H1 (cell line): Measurements from ENCODE around the gene TMEM130. TPM values are rescaled to one million over a fixed set of nuclear protein-coding genes. Genes with fewer than 3 reads are reported as not detected.

Source experiments
- CTCF ChIA-PET: fragments of 300-600 bp; sonication (Branson Sonifier 250); formaldehyde crosslinking; loops from one replicate; lab custom pipeline; 2021; ENCODE audit not compliant: partially characterized antibody; lab: Charles Lee
- POLR2A ChIA-PET: fragments of 300-600 bp; sonication (Branson Sonifier 250); formaldehyde crosslinking; loops from one replicate; lab custom pipeline; 2021; ENCODE audit warnings: inconsistent platforms; ENCODE audit not compliant: partially characterized antibody; lab: Charles Lee
- DNase-seq, 2 experiments: peaks; one replicate each; pipeline versions ENCODE4 v3.0.0 to v3.0.0-alpha.2; 2010 to 2022; ENCODE audit warnings: low spot score in 2 of 2, low read depth in 1 of 2, mixed read lengths in 1 of 2
- FAIRE-seq: peaks from 2 replicates; lab custom pipeline; 2011; peaks lifted over from hg19 to GRCh38; lab: Jason Lieb, UNC
- H2AFZ ChIP-seq: 2 replicates; pipeline ENCODE4 v1.8.1; 2012; ENCODE audit warnings: low read length, inconsistent platforms
- H2AK5ac ChIP-seq: 2 replicates; pipeline ENCODE4 v1.6.1; 2013; ENCODE audit warnings: low read depth, low read length
- H2BK120ac ChIP-seq: replicated peaks from 2 replicates; pipeline ENCODE3; 2013; ENCODE audit warnings: low read depth, low read length, inconsistent platforms
- H2BK12ac ChIP-seq: 2 replicates; pipeline ENCODE4 v1.6.1; 2013; ENCODE audit warnings: low read depth, low read length
- H2BK15ac ChIP-seq: 2 replicates; pipeline ENCODE4 v1.6.1; 2013; ENCODE audit warnings: low read length
- H2BK20ac ChIP-seq: 2 replicates; pipeline ENCODE4 v1.6.1; 2013; ENCODE audit warnings: low read length
- H2BK5ac ChIP-seq: 2 replicates; pipeline ENCODE4 v1.6.1; 2013; ENCODE audit warnings: low read depth, low read length
- H3K14ac ChIP-seq: 2 replicates; pipeline ENCODE4 v1.6.1; 2013; ENCODE audit warnings: inconsistent platforms; ENCODE audit not compliant: insufficient read length
- H3K18ac ChIP-seq: 2 replicates; pipeline ENCODE4 v1.6.1; 2013; ENCODE audit warnings: low read length; ENCODE audit errors: extremely low read depth
- H3K23ac ChIP-seq: 2 replicates; pipeline ENCODE4 v1.6.1; 2013; ENCODE audit warnings: inconsistent platforms; ENCODE audit not compliant: insufficient read length
- H3K23me2 ChIP-seq: 2 replicates; pipeline ENCODE4 v1.6.1; 2013; ENCODE audit warnings: low read depth, low read length
- H3K27ac ChIP-seq: 2 replicates; pipeline ENCODE4 v1.6.1; 2011; ENCODE audit warnings: low read depth, low read length, inconsistent platforms
- H3K27me3 ChIP-seq, 4 experiments: replicated peaks in 1 of 4; 1 replicate in 1 of 4; 2 replicates in 3 of 4; pipeline versions ENCODE4 v1.6.1 to v1.8.1; 2011 to 2013; ENCODE audit warnings: low read length in 3 of 4, mild to moderate bottlenecking in 3 of 4, inconsistent platforms in 2 of 4, mixed read lengths in 2 of 4, moderate library complexity in 1 of 4; ENCODE audit not compliant: control insufficient read depth in 3 of 4, insufficient read depth in 3 of 4; ENCODE audit errors: extremely low read depth in 1 of 4
- H3K36me3 ChIP-seq, 4 experiments: 2 replicates each; pipeline versions ENCODE4 v1.6.1 to v1.8.1; 2011 to 2013; ENCODE audit warnings: mild to moderate bottlenecking in 4 of 4, low read length in 3 of 4, moderate library complexity in 2 of 4, control low read depth in 1 of 4, inconsistent platforms in 1 of 4; ENCODE audit not compliant: insufficient read depth in 4 of 4, control insufficient read depth in 2 of 4
- H3K4ac ChIP-seq: replicated peaks from 2 replicates; pipeline ENCODE3; 2013; ENCODE audit warnings: low read length, low read depth, mixed read lengths, inconsistent platforms; ENCODE audit not compliant: insufficient read length
- H3K4me1 ChIP-seq, 4 experiments: replicated peaks in 1 of 4; 1 replicate in 1 of 4; 2 replicates in 3 of 4; pipeline versions ENCODE4 v1.6.1 to v1.8.1; 2011 to 2013; ENCODE audit warnings: low read length in 3 of 4, inconsistent platforms in 2 of 4, mixed read lengths in 1 of 4; ENCODE audit not compliant: insufficient read depth in 4 of 4, control insufficient read depth in 3 of 4
- H3K4me2 ChIP-seq, 2 experiments: 2 replicates each; pipeline versions ENCODE4 v1.6.1 to v1.8.1; 2011 to 2013; ENCODE audit warnings: low read depth in 2 of 2, low read length in 2 of 2, control low read depth in 1 of 2, inconsistent platforms in 1 of 2, mild to moderate bottlenecking in 1 of 2; ENCODE audit not compliant: insufficient read depth in 1 of 2
- H3K4me3 ChIP-seq, 4 experiments: fragments of 200-600, 300-600 bp in 1 of 4; sonication (generic), shearing (Covaris generic), sonication (Bioruptor Twin) in 1 of 4; 2 replicates each; pipeline versions ENCODE4 v1.5.1 to v1.8.1; 2011 to 2016; ENCODE audit warnings: low read length in 4 of 4, low read depth in 3 of 4, control low read depth in 2 of 4, inconsistent platforms in 2 of 4, mild to moderate bottlenecking in 2 of 4, mixed read lengths in 1 of 4, moderate library complexity in 1 of 4; ENCODE audit not compliant: insufficient read depth in 2 of 4; ENCODE audit errors: extremely low read depth in 1 of 4
- H3K56ac ChIP-seq: replicated peaks from 2 replicates; pipeline ENCODE3; 2013; ENCODE audit warnings: low read depth, mild to moderate bottlenecking, mixed read lengths, low read length, inconsistent platforms; ENCODE audit not compliant: insufficient read length
- H3K79me1 ChIP-seq: 2 replicates; pipeline ENCODE4 v1.6.1; 2013; ENCODE audit warnings: low read depth, low read length, control low read depth
- H3K79me2 ChIP-seq, 2 experiments: 2 replicates each; pipeline versions ENCODE4 v1.6.1 to v1.8.1; 2012 to 2013; ENCODE audit warnings: low read length in 2 of 2, mild to moderate bottlenecking in 2 of 2, inconsistent platforms in 1 of 2; ENCODE audit not compliant: insufficient read depth in 2 of 2, control insufficient read depth in 1 of 2
- H3K9ac ChIP-seq, 4 experiments: replicated peaks in 1 of 4; 1 replicate in 1 of 4; 2 replicates in 3 of 4; pipeline versions ENCODE4 v1.6.1 to v1.8.1; 2011 to 2013; ENCODE audit warnings: low read depth in 3 of 4, low read length in 3 of 4, control low read depth in 2 of 4, mild to moderate bottlenecking in 2 of 4, moderate library complexity in 2 of 4, inconsistent platforms in 1 of 4; ENCODE audit errors: extremely low read depth in 1 of 4
- H3K9me3 ChIP-seq, 2 experiments: 2 replicates each; pipeline versions ENCODE4 v1.6.1 to v1.8.1; 2012 to 2013; ENCODE audit warnings: mild to moderate bottlenecking in 2 of 2, moderate library complexity in 2 of 2, control low read depth in 1 of 2, inconsistent platforms in 1 of 2, low read depth in 1 of 2, low read length in 1 of 2, mixed read lengths in 1 of 2; ENCODE audit not compliant: insufficient read depth in 2 of 2
- H4K20me1 ChIP-seq, 2 experiments: replicated peaks in 1 of 2; 2 replicates each; pipeline versions ENCODE3 to v1.8.1; 2011 to 2013; ENCODE audit warnings: inconsistent platforms in 2 of 2, low read length in 2 of 2, mild to moderate bottlenecking in 1 of 2; ENCODE audit not compliant: insufficient read depth in 2 of 2, control insufficient read depth in 1 of 2
- H4K5ac ChIP-seq: 2 replicates; pipeline ENCODE4 v1.6.1; 2013; ENCODE audit warnings: low read length, low read depth, mixed read lengths, inconsistent platforms; ENCODE audit not compliant: insufficient read length
- H4K8ac ChIP-seq: 2 replicates; pipeline ENCODE4 v1.8.0; 2013; ENCODE audit warnings: mild to moderate bottlenecking, moderate library complexity, low read length, inconsistent platforms; ENCODE audit not compliant: insufficient read depth; ENCODE audit errors: extremely low read depth
- H4K91ac ChIP-seq: replicated peaks from 2 replicates; pipeline ENCODE3; 2013; ENCODE audit warnings: low read length, mixed read lengths, inconsistent platforms; ENCODE audit not compliant: insufficient read length
- RBBP5 ChIP-seq: IDR thresholded peaks from 2 replicates; pipeline ENCODE4 v1.7.1; 2012; ENCODE audit warnings: low read depth, mild to moderate bottlenecking, inconsistent platforms, low read length, moderate library complexity, borderline replicate concordance
- WGBS, 2 experiments: shearing (Covaris generic) in 1 of 2; methylation state at CpG; one replicate each; pipeline versions ENCODE4 v1.1.6 to v1.1.7; 2013 to 2015; ENCODE audit warnings: low lambda C conversion rate in 2 of 2, mixed read lengths in 2 of 2, inconsistent platforms in 1 of 2, low coverage in 1 of 2, missing lambda C conversion rate in 1 of 2; ENCODE audit not compliant: insufficient replicate concordance in 2 of 2, insufficient coverage in 1 of 2, insufficient read length in 1 of 2; ENCODE audit errors: extremely low coverage in 1 of 2, missing lambda C conversion rate in 1 of 2; 5-methylcytosine and 5-hydroxymethylcytosine counted together
- polyA plus RNA-seq, 7 experiments: library from polyadenylated mRNA; depleted of rRNA in 3 of 7; stranded (reverse) in 5 of 7; unstranded in 2 of 7; fragments of >200 nt in 5 of 7; fragments of 200-250 nt in 2 of 7; gene quantifications; 1 replicate in 5 of 7; 2 replicates in 1 of 7; 4 replicates in 1 of 7; pipeline versions ENCODE4 v1.2.1 to v1.2.3, GENCODE V29; 2011 to 2013; ENCODE audit warnings: missing spikeins in 2 of 7, mixed read lengths in 2 of 7
- total RNA-seq: library from RNA; stranded (reverse); fragmentation: NEBNext Ultra II Directional; extraction: Animal tissue kit (Norgen Biotek cat#: 25700); gene quantifications from 2 replicates; pipeline ENCODE4 v1.2.1, GENCODE V29; 2021

The TMEM130 gene
- total and polyA plus RNA-seq, 2 of the 8 experiments (the other 6 are each of a cell fraction or from before 2014, with no cell fraction given) = 2.9 to 6.6 TPM

DNA sequence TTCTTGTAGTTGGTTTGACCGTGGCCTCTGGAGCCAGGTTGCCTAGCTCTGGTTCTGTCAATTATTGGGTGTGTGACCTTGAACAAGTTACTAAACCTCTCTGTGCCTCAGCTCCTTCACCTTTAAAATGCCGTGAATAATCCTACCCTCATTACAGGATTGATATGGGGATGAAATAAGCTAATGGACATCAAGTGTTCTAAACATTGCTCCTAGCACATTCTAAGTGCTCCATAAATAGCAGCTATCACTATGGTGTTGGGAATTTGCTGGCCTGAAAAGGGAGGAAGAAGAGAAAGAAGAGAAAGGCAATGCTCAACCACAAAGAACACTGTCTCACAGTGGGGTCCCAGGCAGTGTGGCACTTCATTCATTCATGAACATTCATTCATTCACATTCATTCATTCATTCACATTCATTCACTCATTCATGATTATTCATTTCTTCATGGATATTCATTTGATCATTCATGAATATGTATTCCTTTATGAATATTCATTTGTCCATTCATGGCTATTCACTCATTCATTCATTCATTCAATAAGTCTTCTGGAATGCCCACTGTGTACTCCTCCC, 38.8 kb downstream of the TMEM130 start:
- Histone ChIP-seq H3K23me2 (no peaks in the 10 kb centered on the region), H2BK12ac (no peak overlapping the region), H2BK20ac (no peak overlapping the region), H3K27ac (no peak overlapping the region), H2BK120ac (no peak overlapping the region), H4K5ac (no peak overlapping the region), H2BK15ac (no peak overlapping the region), H3K56ac (no peak overlapping the region), H3K4me3 (no peak overlapping the region), H3K79me2 (no peaks in the 10 kb centered on the region), H3K36me3 (no peaks in the 10 kb centered on the region), H4K91ac (no peak overlapping the region), H4K20me1 (no peaks in the 10 kb centered on the region), H2AFZ (no peak overlapping the region), H3K18ac (no peak overlapping the region), H3K9ac (no peak overlapping the region), H3K9me3 (no peaks in the 10 kb centered on the region), H2BK5ac (no peak overlapping the region), H3K23ac (no peak overlapping the region), H3K4me2 (no peak overlapping the region), H3K27me3 (no peaks in the 10 kb centered on the region), H2AK5ac (no peak overlapping the region)
- no peak for FAIRE-seq
- 76% methylated on average over 2 of the region's 2 CpGs; no CpG with 5 or more reads in 1 of the 2 experiments for WGBS, 2 experiments
- CTCF ChIA-PET = interaction anchor here (0.6 to 17.3 kb wide), 58 partner anchors 9 to 537 kb away, joined by 3 to 365 read pairs (median 4); partner anchors contain the start of genes NPTX2 and TRRAP
- TF ChIP-seq RBBP5 = no peak
- TF ChIP-seq, all 59 proteins: peak for 0
- Histone ChIP-seq H3K79me1 (no peaks in the 10 kb centered on the region), H4K8ac (no peak overlapping the region), H3K14ac (no peak overlapping the region), H3K4me1 (peaks cover 0 to 15% (median 7%) of the 10 kb centered on the region in 4 experiments; a peak in 6 of 7 replicates), H3K4ac (no peak overlapping the region)
- POLR2A ChIA-PET = interaction anchor here (1.0 kb wide), 1 partner anchor 57 kb away, joined by 3 read pairs; no protein-coding TSS in a partner anchor
- no peak for DNase-seq
